Neural progenitor cell (in vitro differentiated cells): ENCODE results near the gene RMP24.

Experiments
- DNase-seq: peaks from one replicate; pipeline ENCODE4 v3.0.0-alpha.2; 2016; ENCODE audit warnings: low spot score
- H2AFZ ChIP-seq: fragments of 200-600 bp; sonication (generic); replicated peaks from 2 replicates; pipeline ENCODE4 v1.6.1; 2016; ENCODE audit warnings: antibody characterized with exemption
- H3F3A ChIP-seq: fragments of 200-600 bp; sonication (generic); 2 replicates; pipeline ENCODE4 v1.6.1; 2016; ENCODE audit warnings: antibody characterized with exemption, low read depth
- H3K27ac ChIP-seq: fragments of 200-600 bp; sonication (generic); 2 replicates; pipeline ENCODE4 v1.5.1; 2016; ENCODE audit warnings: mild to moderate bottlenecking
- H3K27me3 ChIP-seq: fragments of 200-600 bp; sonication (generic); 2 replicates; pipeline ENCODE4 v1.6.1; 2016; ENCODE audit warnings: mild to moderate bottlenecking, moderate library complexity
- H3K36me3 ChIP-seq: fragments of 200-600 bp; sonication (generic); 2 replicates; pipeline ENCODE4 v1.5.1; 2016
- H3K4me1 ChIP-seq: fragments of 200-600 bp; sonication (generic); 2 replicates; pipeline ENCODE4 v1.6.1; 2016; ENCODE audit warnings: mixed run types
- H3K4me2 ChIP-seq: fragments of 200-600 bp; sonication (generic); 2 replicates; pipeline ENCODE4 v1.6.1; 2016
- H3K4me3 ChIP-seq: fragments of 200-600 bp; sonication (generic); 2 replicates; pipeline ENCODE4 v1.5.1; 2016
- H3K79me2 ChIP-seq: fragments of 200-600 bp; sonication (generic); 2 replicates; pipeline ENCODE4 v1.6.1; 2016; ENCODE audit warnings: low read depth
- H3K9ac ChIP-seq: fragments of 200-600 bp; sonication (generic); 2 replicates; pipeline ENCODE4 v1.6.1; 2016
- H3K9me3 ChIP-seq: fragments of 200-600 bp; sonication (generic); 2 replicates; pipeline ENCODE4 v1.5.1; 2016; ENCODE audit warnings: low read depth
- H4K20me1 ChIP-seq: fragments of 200-600 bp; sonication (generic); 2 replicates; pipeline ENCODE4 v1.6.1; 2016; ENCODE audit warnings: low read depth
- H3K27ac Mint-ChIP-seq: 3 replicates; pipeline ENCODE4 v1.8.0; 2021; ENCODE audit warnings: mixed read lengths
- H3K27me3 Mint-ChIP-seq: 2 replicates; pipeline ENCODE4 v1.8.0; 2022; ENCODE audit warnings: low read depth, mild to moderate bottlenecking, inconsistent platforms, moderate library complexity, mixed read lengths; ENCODE audit not compliant: insufficient read depth
- H3K36me3 Mint-ChIP-seq: 3 replicates; pipeline ENCODE4 v1.8.0; 2021; ENCODE audit warnings: mixed read lengths
- H3K4me1 Mint-ChIP-seq: 3 replicates; pipeline ENCODE4 v1.8.0; 2021; ENCODE audit warnings: mixed read lengths
- H3K4me3 Mint-ChIP-seq: 3 replicates; pipeline ENCODE4 v1.8.0; 2021; ENCODE audit warnings: mild to moderate bottlenecking, moderate library complexity, mixed read lengths
- H3K9me3 Mint-ChIP-seq: 3 replicates; pipeline ENCODE4 v1.8.0; 2020; ENCODE audit warnings: mixed read lengths
- EZH2 ChIP-seq: fragments of 200-600 bp; sonication (generic); IDR thresholded peaks from 2 replicates; pipeline ENCODE4 v1.6.1; 2017; ENCODE audit warnings: antibody characterized with exemption, mild to moderate bottlenecking, moderate library complexity
- EZH2phosphoT487 ChIP-seq: fragments of 200-600 bp; sonication (generic); IDR thresholded peaks from 2 replicates; pipeline ENCODE4 v1.6.1; 2017; ENCODE audit warnings: antibody characterized with exemption
- TF ChIP-seq, protein P1 (sequence below): fragments of 200-600 bp; sonication (generic); IDR thresholded peaks from 2 replicates; pipeline ENCODE4 v1.5.1; 2017; ENCODE audit warnings: antibody characterized with exemption, mild to moderate bottlenecking

Gene RMP24

GRCh38 chr18:35948080-35948479 is 24.4 kb upstream of the RMP24 start:
- H3K27ac Mint-ChIP-seq: no peak overlapping the region
- no peak overlapping the region for H2AFZ ChIP-seq
- TF ChIP-seq EZH2phosphoT487: no peak
- TF ChIP-seq EZH2: no peak
- TF ChIP-seq, protein P1, sequence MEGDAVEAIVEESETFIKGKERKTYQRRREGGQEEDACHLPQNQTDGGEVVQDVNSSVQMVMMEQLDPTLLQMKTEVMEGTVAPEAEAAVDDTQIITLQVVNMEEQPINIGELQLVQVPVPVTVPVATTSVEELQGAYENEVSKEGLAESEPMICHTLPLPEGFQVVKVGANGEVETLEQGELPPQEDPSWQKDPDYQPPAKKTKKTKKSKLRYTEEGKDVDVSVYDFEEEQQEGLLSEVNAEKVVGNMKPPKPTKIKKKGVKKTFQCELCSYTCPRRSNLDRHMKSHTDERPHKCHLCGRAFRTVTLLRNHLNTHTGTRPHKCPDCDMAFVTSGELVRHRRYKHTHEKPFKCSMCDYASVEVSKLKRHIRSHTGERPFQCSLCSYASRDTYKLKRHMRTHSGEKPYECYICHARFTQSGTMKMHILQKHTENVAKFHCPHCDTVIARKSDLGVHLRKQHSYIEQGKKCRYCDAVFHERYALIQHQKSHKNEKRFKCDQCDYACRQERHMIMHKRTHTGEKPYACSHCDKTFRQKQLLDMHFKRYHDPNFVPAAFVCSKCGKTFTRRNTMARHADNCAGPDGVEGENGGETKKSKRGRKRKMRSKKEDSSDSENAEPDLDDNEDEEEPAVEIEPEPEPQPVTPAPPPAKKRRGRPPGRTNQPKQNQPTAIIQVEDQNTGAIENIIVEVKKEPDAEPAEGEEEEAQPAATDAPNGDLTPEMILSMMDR: no peak
- H3K9me3 Mint-ChIP-seq: no peaks in the 10 kb centered on the region
- H3K27ac ChIP-seq: no peak overlapping the region
- H3K4me1 ChIP-seq: no peaks in the 10 kb centered on the region
- no peak overlapping the region for H3K4me3 ChIP-seq
- no peaks in the 10 kb centered on the region for H4K20me1 ChIP-seq
- peaks cover 17% of the 10 kb centered on the region for H3K27me3 ChIP-seq
- H3K27me3 Mint-ChIP-seq: peaks cover 11% of the 10 kb centered on the region
- no peaks in the 10 kb centered on the region for H3F3A ChIP-seq
- H3K36me3 Mint-ChIP-seq: no peaks in the 10 kb centered on the region
- no peak overlapping the region for H3K9ac ChIP-seq
- H3K4me1 Mint-ChIP-seq: no peaks in the 10 kb centered on the region
- H3K79me2 ChIP-seq: no peaks in the 10 kb centered on the region
- no peak for DNase-seq
- no peaks in the 10 kb centered on the region for H3K9me3 ChIP-seq
- no peaks in the 10 kb centered on the region for H3K36me3 ChIP-seq
- no peak overlapping the region for H3K4me3 Mint-ChIP-seq
- H3K4me2 ChIP-seq: no peak overlapping the region

GRCh38 chr18:35949090-35949489 is 23.4 kb upstream of the RMP24 start:
- TF ChIP-seq EZH2phosphoT487 (no peak), EZH2 (no peak)
- TF ChIP-seq, protein P1: no peak
- no peaks in the 10 kb centered on the region for H3F3A ChIP-seq
- no peaks in the 10 kb centered on the region for H3K4me1 Mint-ChIP-seq
- no peak overlapping the region for H3K27ac ChIP-seq
- peak overlapping the region; percentile 82 for H3K4me3 Mint-ChIP-seq
- H3K9me3 ChIP-seq: no peaks in the 10 kb centered on the region
- no peaks in the 10 kb centered on the region for H4K20me1 ChIP-seq
- H3K4me3 ChIP-seq: no peak overlapping the region
- no peaks in the 10 kb centered on the region for H3K9me3 Mint-ChIP-seq
- no peaks in the 10 kb centered on the region for H3K36me3 ChIP-seq
- no peaks in the 10 kb centered on the region for H3K4me1 ChIP-seq
- no peaks in the 10 kb centered on the region for H3K36me3 Mint-ChIP-seq
- no peak overlapping the region for H3K9ac ChIP-seq
- no peak for DNase-seq
- no peaks in the 10 kb centered on the region for H3K79me2 ChIP-seq
- H3K27me3 Mint-ChIP-seq: peaks cover 11% of the 10 kb centered on the region
- no peak overlapping the region for H3K27ac Mint-ChIP-seq
- H2AFZ ChIP-seq: no peak overlapping the region
- H3K4me2 ChIP-seq: no peak overlapping the region
- peaks cover 17% of the 10 kb centered on the region for H3K27me3 ChIP-seq

DNA sequence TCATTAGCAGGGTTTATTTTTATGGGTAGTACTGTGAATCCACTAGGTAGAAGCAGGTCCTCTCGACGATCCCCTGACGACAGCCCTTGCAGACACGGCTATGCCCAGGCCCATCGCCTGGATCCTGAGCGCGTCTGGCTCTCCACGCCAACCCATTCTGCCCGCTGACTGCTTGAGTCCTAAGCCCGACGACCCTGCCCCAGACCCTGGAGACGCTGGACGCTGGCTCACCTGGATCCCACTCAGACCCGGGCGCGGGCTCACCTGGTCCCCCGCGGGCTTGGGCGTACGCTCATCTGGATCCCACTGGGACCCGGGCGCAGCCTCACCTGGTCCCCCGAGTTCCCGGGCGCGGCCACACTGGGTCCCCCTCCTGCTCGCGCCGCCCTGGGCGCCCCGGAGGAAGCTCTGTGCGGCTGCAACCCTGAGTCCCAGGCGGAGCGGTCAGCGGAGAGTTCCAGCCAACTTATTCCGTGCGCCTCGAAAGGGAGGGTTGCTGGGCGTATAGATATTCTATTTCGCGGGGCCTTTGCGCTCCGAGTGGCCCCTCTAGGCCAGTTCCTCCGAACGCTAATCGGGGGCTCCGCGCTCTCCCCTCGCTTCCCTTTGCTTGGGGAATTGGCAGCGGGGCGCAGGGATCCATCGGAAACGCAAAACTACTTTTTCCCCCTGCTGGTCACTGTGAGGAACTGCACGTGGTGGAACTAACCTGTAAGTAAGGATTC is 22.4 kb upstream of the RMP24 start:
- Mint-ChIP-seq H3K27ac (no peak overlapping the region), H3K9me3 (no peaks in the 10 kb centered on the region), H3K36me3 (no peaks in the 10 kb centered on the region), H3K27me3 (peaks cover 11% of the 10 kb centered on the region), H3K4me1 (no peaks in the 10 kb centered on the region), H3K4me3 (peak overlapping the region; percentile 87)
- Histone ChIP-seq H3K27me3 (peaks cover 17% of the 10 kb centered on the region), H3F3A (no peaks in the 10 kb centered on the region), H3K79me2 (no peaks in the 10 kb centered on the region), H2AFZ (peak overlapping the region; percentile 93), H3K4me3 (peak overlapping the region; percentile 71), H3K4me2 (peak overlapping the region; percentile 87), H4K20me1 (no peaks in the 10 kb centered on the region), H3K9me3 (no peaks in the 10 kb centered on the region), H3K4me1 (no peaks in the 10 kb centered on the region), H3K36me3 (no peaks in the 10 kb centered on the region), H3K27ac (no peak overlapping the region), H3K9ac (no peak overlapping the region)
- DNase-seq: peak; percentile 90
- TF ChIP-seq EZH2: peak; percentile 51
- TF ChIP-seq, protein P1: peak; percentile 94
- peak; percentile 51 for TF ChIP-seq EZH2phosphoT487
